Hepatocyte (in vitro differentiated cells): ENCODE measurements around the gene AQP12B.

Experiments used
- EZH2phosphoT487 ChIP-seq: fragments of 200-600 bp; sonication (generic); IDR thresholded peaks from one replicate; pipeline ENCODE4 v1.6.1; 2018; ENCODE audit warnings: antibody characterized with exemption, mild to moderate bottlenecking, low read depth, moderate library complexity; ENCODE audit not compliant: unreplicated experiment, severe bottlenecking
- TF ChIP-seq, protein P1 (sequence below): fragments of 200-600 bp; sonication (generic); IDR thresholded peaks from 2 replicates; pipeline ENCODE4 v1.5.1; 2016; ENCODE audit warnings: antibody characterized with exemption, mild to moderate bottlenecking; ENCODE audit not compliant: poor library complexity

DNA sequence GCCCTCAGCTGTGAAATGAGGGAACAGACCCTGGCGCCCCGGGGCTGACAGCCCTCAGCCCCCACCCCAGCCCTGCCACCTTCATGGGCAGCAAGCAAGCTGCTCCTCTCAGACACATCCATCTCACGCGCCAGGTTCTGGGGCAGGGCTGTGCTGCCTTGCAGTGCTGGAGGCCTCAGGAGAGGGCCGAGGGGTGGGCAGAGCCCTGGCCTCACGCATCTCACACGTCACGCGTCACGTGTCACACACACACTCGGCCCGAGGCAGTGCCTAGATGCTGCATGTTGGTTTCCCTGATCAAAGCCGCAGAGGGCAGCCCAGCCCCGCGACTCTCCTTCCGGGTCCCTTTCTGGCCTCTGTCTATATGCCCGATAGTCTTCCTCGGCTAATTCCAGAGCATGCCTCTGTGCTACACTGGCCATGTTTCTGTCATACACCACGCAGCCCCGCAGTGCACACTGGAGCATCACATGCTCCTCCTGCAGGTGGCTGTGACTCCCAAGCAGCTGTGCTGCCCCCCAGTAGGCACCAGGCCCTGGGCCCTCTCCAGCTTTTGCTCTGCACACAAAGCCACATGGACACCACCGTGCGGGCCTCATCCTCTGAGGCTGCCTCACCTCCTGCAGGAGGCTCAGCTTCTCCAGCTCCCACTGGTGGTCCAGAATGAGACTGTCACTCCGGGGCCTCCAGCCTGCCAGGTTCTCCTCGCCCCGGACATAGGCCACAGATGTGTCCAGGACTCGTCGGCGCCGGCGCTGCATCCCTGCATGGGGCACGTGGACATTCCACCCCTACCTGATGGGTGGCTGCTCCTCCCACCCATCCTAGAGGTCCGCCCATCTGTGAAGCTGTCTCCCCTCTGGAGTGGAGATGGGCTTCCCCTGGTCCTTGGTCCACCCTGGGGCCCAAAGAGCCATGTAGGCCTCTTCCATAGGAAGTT, 40.4 kb upstream of the AQP12B start:
- TF ChIP-seq EZH2phosphoT487: no peak
- TF ChIP-seq, protein P1, sequence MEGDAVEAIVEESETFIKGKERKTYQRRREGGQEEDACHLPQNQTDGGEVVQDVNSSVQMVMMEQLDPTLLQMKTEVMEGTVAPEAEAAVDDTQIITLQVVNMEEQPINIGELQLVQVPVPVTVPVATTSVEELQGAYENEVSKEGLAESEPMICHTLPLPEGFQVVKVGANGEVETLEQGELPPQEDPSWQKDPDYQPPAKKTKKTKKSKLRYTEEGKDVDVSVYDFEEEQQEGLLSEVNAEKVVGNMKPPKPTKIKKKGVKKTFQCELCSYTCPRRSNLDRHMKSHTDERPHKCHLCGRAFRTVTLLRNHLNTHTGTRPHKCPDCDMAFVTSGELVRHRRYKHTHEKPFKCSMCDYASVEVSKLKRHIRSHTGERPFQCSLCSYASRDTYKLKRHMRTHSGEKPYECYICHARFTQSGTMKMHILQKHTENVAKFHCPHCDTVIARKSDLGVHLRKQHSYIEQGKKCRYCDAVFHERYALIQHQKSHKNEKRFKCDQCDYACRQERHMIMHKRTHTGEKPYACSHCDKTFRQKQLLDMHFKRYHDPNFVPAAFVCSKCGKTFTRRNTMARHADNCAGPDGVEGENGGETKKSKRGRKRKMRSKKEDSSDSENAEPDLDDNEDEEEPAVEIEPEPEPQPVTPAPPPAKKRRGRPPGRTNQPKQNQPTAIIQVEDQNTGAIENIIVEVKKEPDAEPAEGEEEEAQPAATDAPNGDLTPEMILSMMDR: no peak
